T-helper 1 cell treated with Interleukin-12 subunit alpha and Interleukin-12 subunit beta and Interleukin-4 antibody, amounts not matched to agents 30 ng/mL and 1 ng/mL, for 36 hours (primary cell): ENCODE results near the gene LYZL2. TPM values are rescaled to one million over a fixed set of nuclear protein-coding genes. Genes with fewer than 3 reads are reported as not detected.
"Not testable (repeated sequence)": the region's sequence is repeated elsewhere in the genome, so short reads cannot be mapped to it uniquely, and the experiment has no call there.

ENCODE experiments used
- intact Hi-C: fragments of 100-400 bp; cut with micrococcal nuclease; formaldehyde crosslinking; loops from one replicate; pipeline ENCODE4 v1.15.1; 2024
- total RNA-seq: library from RNA; stranded (reverse); gene quantifications from 2 replicates; pipeline ENCODE4 v1.2.3, GENCODE V29; 2022

Gene LYZL2
- total RNA-seq, 1 donor from 2014 or later, result not detected

DNA sequence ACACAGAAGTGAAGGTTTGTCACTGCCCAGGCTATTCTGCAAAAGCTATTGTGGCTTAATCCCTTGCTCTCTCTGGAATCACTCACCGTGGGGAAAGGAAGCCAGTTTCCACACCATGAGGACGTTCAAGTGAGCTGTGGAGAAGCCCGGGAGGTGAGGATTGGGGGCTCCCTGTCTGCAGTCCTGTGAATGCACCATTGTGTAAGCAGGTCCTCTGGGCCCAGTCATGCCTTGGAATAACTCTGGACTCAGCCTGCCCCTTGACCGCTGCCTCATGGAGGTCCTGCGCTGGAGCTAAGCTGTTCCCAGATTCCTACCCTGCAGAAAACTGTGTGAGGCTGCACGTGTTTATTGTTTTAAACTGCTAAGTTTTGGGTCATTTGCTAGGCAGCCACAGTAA lies 33.5 kb downstream of the LYZL2 start:
- intact Hi-C loops, result no loop called here

DNA sequence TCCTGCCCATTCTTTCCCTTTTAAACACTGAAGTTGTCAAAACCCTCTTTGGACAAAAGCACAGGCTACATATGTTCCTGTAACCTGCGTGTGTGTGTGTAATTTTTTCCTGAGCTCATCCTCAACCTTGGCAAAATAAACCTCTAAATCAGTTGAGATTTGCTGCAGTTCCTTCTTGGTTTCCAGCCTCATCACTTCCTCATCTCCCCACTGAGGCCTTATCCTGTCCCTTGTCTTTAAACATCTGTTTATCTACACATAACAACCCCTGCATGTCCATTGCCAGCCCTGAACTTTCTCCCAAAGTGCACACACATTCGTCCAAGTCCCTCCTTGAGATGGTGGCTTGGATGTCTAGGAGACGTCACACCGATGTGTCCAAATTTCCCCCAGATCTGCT lies 35.5 kb downstream of the LYZL2 start:
- intact Hi-C loops, result no loop called here

DNA sequence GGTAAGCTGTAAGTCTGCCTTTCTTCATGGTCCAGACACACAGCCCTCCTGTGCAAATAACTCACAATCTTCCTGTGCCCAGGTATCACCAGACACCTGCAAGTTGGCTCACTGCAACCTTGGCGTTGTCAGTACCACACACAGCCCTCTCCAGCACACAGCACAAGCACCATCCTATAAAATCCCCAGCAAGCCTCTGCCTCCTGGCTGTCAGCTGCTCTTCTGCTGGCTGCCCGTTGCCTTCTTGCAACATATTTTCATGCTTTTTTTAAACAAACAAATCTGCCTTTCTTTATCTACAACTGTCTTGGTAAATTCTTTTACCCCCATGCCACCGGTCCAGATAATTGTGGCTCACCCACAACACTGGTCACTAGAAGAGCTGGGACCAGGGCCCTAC lies 36.8 kb downstream of the LYZL2 start:
- intact Hi-C loops, result not testable (repeated sequence)

DNA sequence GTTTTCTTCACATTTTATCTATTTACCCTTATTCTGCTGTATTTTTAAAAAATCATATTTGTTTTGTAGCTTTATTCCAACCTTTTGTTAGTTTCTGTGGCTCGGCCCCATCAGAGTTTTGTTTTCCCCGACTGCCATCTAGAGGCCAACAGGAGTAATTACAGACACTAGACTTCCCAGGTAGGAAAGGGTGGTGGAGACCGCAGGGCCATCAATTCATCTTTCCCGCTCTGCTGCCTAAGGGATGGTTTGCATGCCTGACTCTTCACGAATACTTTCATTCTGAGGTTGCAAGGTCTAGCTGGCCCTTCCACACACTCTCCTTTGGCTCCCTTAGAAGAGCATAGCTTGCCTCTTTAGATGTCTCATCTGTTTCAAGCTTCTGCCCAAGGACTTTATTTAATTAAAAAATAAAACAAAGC lies 38.3 kb downstream of the LYZL2 start:
- intact Hi-C loops, result loop anchor here (1.0 to 2.0 kb wide), 7 partner anchors 57 to 593 kb away; no protein-coding TSS in a partner anchor

DNA sequence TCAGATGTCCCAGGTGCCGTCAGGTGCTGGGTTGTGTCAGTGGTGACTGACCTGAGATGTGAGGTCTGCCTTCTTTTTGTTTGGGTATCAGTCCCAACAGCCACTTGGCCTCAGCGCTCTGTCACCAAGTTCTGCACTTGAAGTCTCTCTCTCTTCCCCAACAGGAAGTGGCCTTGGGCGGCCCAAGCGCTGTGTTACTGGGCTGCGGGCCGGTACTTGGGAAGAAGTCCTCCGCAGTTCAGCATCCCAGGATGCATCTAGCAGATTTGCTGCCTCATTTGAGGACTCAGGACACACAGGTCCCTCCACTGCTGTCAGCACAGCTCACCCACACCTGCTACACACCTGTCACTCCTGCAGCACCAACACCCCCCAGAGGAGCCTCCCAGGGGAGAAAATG lies 40.1 kb downstream of the LYZL2 start:
- intact Hi-C loops, result no loop called here

DNA sequence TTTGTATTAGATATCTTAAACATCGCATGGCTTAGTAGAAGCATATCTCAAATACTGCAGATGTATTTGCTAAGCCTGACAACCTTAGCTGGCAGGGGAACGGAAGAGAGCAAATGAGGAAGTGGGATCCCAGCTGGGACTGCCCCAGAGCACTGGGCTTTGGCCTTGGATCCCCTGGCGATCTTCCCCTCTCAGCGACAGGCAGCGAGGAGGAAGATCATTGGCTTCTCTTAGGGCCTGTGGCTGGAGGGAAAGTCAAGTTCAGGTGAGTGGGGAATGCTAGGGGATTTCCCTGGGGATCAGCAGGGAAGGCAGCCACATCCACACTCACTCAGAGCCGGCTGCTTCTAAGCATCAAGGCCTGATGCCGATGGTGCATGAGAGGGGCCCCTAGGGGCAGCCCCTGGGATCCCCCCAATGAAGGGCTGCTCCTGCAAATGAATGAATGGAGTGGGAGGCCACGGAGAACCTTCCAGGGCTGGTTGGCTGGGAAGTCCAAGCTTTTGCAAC lies 42.0 kb downstream of the LYZL2 start:
- intact Hi-C loops, result no loop called here

DNA sequence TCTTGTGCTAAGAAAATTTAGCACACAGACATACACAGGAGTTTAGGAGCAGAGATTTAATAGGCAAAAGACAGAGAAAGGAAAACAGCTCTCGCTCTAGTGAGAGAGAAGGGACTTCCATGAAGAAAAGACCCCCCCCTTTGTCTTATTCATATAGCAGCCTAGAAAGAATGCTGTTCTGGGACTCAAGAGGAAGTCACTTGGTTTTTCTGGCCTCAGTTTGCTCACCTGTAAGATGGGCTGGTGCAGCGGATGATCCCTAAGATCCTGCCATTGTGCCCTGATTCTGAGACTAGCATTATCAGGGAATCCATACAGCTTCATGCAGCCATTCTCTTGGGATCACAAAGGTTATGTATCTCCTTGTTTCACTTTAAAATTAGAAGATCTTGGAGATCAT lies 42.7 kb downstream of the LYZL2 start:
- intact Hi-C loops, result no loop called here

DNA sequence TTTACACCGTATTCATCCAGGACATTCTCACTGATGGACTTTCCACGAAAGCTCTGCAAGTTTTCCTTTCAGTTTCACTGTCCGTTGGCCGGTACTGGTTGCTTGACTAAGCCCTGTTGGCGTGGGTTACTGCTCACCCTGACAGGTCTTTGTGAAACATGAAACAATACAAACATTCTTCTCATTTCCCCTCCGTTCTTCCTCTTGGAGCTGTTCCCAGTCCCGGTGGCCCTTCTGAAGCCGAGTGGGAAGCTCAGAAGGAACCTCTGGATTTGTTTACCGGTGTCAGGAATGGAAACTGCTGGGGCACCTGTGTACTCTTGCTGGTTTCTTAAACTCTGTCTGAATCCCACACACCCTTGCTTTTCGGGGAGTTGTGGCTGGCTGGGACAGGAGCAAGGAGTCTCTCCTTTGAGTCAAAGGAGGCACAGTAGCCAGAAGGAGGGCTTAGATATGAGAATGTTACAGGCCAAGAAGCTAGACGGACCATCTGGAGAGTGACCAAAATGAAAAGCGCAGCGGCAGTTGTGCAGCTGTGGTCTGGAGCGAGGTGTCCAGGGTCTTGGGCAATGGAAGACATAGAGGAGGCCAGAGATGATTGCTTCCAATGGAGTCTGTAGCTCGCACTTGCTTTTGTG lies 45.7 kb downstream of the LYZL2 start:
- intact Hi-C loops, result loop anchor here (2.0 kb wide), 2 partner anchors 169 to 191 kb away; no protein-coding TSS in a partner anchor

DNA sequence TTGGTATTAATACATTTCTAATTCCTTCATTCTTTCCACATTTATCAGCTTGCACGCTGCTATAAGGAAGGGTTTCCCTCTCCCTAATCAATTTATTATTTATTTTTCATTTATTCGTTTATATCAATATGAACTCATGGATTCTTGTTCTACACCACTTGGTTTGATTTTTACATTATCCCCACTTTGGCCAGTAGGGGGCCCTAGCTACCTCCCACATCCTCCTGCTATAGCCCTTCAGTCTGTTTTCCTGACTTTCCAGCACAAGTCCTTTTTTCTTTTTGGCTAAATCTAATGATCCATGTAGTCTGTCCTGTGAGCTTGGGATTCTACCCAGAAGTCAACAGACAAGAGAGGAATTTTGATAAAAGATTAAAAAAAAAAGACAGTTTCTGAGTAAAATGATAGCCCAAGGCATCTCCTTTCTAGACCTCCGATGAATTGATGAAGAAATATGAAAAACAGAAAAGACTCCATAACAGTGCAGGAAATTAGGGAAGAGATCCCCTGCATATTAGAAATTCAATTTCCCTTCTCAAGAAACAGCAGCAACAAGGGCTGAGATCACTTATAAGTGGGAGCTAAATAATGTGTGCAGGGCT lies 47.7 kb downstream of the LYZL2 start:
- intact Hi-C loops, result loop anchor here (2.0 kb wide), 2 partner anchors 167 to 189 kb away; no protein-coding TSS in a partner anchor

DNA sequence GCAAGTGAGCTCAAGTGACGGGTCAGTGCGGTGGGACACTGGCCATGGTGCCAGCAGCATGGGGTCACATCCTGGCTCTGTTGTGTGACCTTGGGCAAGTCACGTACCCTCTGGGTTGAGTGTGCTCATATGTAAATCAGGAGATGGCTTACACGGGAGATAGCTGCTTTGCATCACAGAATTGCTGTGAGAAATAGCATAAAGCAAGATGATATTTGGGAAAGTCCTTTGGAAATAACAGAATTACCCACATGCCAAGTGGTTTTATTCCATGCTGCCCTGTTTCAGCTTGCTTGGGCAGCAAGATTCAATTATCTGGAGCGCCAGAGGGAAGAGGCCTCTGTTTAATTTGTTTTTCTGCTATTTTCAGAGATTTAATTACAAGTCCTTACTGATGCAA lies 48.9 kb downstream of the LYZL2 start:
- intact Hi-C loops, result no loop called here

DNA sequence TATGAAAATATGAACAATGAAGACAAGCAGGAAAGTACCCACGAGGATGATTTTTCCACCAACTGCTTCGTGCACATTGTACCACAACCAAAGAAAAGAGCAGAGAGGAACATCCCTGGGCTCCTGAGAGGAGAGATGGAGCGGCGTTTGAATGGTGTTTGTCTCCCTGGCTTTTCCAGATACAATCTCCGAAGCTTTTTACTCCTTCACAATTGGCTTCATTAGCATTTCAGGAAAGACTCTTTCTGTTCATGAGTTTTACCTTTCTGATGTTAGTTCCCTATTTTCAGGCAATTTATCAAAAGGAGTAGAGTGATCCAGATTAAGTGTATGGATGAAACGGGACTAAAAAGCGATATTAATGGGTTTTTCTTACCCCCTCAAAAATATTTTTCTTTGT lies 49.3 kb downstream of the LYZL2 start:
- intact Hi-C loops, result no loop called here

DNA sequence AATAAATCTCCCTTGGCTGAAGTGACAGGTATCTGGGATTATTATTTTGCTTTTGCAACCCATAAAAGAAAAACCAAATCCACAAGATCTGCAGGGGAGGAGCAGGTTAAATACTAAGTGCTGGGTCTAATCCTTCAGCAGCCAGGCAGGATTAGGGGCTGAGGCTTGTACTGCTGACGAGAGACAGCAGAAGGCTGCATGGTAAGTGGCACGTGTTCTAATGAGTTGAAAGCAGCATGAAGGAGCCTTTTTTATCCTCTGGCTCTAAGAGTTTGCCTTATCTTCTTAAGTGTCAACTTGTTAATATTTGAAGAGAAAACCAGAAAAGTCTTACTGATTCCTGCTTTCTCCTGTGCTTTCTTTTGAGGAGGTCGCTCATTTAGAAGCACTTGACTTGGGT lies 50.0 kb downstream of the LYZL2 start:
- intact Hi-C loops, result no loop called here

DNA sequence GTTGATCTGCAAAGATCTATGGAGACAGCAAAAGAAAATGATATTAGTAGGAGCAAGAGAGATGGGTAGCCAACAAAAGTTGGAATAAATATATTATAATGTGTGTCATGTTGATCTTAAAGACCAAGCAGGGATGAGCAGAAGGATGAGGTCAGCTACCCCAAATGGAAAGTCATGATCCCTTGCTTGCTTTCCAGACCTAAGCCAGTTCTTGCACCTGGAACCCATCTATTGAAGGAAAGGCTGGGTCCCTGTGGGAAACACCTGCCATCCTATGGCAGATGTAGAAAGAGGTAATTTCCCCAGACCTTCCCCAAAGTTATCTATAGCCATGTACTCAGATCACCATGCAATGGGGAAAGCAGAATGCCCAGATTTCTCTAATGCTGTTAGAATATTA lies 52.5 kb downstream of the LYZL2 start:
- intact Hi-C loops, result no loop called here

DNA sequence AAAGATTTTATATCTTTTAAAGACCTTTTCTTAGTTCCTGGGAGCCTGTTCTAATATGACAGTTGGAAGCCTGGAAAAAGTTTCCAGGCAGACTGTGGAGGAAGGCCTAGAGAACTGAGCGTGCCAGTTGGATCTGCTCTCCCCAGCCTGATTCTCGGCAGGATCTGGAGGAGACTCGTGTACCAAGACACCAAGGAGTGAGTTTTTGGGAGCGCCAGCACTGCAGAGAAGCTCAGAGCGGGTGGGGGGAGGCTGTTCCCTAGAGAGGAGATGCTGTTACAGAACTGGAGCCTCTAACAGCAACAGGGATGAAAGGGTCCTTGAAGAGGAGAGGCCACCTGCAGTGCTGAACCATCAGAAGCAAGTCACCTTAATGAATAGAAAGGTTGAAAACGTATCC lies 52.9 kb downstream of the LYZL2 start:
- intact Hi-C loops, result no loop called here

DNA sequence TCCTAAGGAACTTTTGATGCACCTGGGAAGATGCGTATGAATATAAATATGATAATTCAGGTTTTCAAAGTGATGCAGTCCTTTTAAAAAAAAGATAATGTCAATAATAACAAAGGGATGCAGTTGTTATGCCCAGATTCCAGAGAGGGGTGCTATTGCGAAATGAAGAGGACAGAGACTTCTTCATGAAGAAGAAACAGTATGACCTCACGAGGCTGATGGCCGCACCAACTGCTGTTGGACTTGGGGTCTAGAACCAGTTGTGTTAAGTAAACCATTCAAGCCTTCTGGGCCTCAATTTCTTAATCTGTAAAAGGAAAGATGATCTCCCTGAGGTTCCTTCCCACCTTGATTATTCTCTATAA lies 55.1 kb downstream of the LYZL2 start:
- intact Hi-C loops, result no loop called here

DNA sequence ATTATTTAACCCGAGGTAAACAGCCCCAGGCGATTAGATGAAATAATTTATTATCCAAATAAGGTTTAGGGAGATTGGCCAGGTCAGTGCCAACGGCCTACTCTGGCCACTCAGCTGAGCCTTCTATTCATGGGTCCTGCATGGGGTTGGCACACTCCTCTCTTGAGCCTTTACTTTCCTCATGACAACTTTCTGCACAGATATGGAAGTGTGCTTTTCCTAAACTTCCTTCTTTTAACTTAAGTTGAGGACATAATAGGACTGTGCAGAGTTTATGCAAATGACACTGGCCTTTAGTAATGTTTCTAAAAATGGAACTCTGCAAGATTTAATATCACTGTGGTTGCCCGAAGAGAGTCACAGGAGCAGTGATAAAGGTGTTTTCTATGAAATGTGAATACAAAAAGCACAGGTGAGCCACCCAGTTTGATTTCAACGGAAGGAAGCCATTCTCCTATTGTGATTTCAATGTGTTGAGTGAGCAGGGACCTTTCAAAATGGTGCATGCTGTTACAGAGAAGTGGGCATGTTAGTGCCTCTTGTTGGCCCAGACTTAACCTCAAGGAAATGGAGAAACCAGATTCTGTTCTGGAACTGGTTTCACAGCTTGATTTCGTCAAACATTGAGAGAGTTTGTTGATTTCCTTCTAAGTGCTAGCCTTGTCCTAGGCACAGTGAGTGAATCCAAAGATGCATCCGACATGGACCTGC lies 55.7 kb downstream of the LYZL2 start:
- intact Hi-C loops, result no loop called here

DNA sequence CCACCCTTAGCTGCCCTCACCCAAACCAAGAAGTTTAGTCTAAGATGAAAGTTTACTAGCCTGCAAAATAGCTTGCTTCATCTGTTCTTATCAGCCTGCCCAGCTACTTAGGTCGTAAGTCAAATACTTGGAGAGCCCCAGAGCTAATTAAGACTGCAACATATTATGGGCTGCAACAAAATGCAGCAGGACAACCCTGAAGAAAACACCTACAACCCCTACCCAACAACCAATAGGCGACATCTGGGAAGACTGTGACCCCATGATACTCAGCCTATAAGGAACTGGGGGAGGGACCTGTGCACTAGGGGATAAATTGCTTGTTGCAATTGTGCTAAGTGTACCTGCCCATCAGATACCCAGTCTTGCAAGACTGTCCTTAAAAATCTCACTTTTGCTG lies 64.1 kb downstream of the LYZL2 start:
- intact Hi-C loops, result no loop called here

DNA sequence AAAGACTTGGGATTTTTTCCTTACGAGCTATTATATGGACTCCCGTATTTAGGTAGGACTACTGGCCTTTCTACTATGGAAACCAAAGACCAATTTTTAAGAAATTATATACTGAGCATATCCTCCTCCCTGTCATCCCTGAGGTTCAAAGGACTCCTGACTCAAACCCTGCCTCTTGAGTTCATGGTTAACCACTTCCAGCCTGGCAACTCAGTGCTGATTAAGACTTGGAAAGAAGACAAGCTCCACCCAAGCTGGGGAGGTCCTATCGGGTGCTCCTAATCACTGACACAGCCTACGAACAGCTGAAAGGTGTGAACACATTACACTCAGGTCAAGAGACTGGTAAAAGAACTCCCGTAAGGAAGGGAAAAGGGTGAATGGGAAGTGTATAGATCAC lies 66.8 kb downstream of the LYZL2 start:
- intact Hi-C loops, result no loop called here
